AG09319 (cell line): ENCODE measurements around the gene TAF1C.

Experiments
- DNase-seq: peaks from one replicate; pipeline ENCODE4 v3.0.0-alpha.2; 2010; ENCODE audit warnings: low read depth; ENCODE audit errors: extremely low read depth
- CTCF ChIP-seq: IDR thresholded peaks from 2 replicates; pipeline ENCODE4 v1.5.1; 2011; ENCODE audit warnings: low read depth, mild to moderate bottlenecking, inconsistent platforms, low read length, moderate library complexity

The TAF1C gene

GRCh38 chr16:84143784-84144199 lies 43.1 kb downstream of the TAF1C start:
- no peak for DNase-seq
- no peak for TF ChIP-seq CTCF

- no peak for DNase-seq
- TF ChIP-seq CTCF: no peak
Measured at GRCh38 chr16:84143081-84143480, 43.8 kb downstream of the TAF1C start.

DNA sequence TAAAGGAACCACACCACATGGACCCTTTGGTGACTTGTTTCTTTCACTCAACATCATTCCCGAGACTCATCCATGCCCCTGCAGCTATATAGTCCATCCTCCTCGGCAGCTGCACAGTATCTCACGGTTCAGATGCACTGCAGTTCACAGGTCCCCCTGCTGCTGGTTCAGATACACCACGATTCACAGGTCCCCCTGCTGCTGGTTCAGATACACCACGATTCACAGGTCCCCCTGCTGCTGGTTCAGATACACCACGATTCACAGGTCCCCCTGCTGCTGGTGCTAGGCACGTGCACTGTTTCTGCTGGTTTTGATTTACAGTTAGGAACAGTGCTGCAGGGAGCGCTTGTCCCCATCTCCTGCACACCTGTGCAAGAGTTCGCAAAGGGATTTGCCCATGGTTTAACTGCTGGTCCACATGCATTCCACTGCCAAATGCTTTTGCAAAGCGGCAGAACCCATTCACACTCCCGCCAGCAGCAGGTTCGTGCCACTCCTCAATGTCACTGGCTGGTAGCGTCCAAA lies 45.6 kb downstream of the TAF1C start:
- TF ChIP-seq CTCF: no peak
- no peak for DNase-seq

DNA sequence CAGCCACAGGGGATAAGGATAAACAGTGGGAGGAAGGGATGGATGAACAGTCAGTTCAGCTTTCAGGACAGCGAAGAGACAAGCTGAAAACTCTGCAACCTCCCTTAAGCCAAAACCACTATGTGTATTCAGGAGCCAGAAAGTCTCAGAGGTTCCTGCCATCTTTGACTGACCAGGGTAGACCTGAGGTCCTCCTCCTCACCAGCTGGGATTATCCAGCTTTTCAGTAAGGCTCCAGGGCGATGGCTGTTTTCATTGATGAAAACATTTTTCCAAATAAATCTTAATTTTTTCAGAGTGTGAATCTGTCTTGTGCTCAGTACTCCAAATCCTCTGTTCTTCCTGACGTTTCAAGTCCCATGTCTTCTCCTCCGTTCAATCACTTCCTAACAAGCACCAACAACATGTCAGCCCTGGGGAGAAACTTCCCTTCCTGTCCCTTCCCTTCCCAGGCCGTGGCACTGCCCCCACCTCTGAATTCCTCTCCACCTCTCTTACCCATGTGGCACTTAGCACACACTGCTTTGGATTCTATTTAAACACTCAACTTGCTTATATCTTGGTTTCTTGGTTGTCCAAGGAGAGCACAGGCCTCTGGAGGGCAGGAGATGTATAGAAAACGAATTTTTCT lies 47.1 kb downstream of the TAF1C start:
- no peak for TF ChIP-seq CTCF
- no peak for DNase-seq

DNA sequence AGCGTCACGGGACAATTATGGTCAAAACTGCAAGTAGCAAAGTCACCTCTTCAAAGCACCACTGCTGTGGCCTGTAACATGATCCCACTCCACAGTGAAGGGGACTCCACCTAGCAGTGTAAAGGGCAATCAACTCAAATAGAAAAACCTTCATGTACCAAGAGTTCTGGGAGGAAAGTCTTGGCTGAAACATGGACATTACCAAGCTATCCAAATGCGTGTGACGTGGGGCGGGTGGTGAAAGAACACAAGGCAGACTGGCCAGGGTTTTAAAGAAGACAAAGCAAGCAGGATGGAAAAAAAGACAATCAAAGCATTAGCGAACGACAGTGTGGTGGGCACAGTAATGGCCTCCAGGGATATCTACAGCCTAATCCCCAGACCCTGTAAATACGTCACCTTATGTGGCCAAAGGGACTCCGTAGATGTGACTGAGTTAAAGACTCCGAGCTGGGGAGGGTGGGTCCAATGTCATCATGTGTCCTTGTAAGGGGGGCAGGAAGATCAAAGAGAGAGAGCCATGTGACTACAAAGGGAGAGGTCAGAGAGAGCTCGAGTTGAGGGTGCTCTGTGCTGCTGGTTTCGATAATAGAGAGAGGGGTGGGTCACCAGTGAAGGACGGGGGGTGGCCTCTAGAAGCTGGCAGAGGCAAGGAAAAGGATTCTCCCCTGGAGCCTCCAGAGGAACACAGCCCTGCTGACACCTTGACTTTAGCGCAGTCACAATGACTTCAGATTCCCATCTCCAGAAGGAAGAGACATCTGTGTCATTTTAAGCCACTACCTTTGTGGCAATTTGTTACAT lies 47.8 kb downstream of the TAF1C start:
- no peak for TF ChIP-seq CTCF
- no peak for DNase-seq

- no peak for DNase-seq
- TF ChIP-seq CTCF: no peak
Measured at GRCh38 chr16:84138500-84138823, 48.4 kb downstream of the TAF1C start.

DNA sequence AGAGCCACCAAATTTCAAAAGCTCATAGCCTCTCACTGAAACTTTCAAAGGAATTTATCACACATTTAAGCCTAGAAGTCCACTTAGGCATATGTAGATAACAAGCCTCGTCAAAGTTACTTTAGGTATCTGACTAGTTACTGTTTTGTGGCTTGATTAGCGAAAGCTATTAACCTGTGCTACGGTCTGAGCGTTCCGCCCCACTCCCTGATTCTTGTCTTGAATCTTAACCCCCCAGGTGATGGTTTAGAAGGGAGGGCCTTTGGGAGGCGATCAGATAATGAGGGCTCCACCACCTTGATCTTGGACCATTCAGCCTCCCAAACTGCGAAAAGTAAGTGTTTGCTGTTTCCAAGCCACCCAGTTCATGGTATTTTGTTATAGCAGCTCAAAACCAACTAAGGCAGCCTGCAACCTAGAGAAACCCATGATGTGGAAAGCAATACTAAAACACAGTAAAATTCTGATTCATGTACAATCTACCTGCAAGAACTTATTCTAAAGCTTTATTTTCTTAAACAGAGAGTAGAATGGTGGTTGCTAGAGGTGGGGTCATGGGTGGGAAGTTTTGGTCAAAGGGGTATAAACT lies 49.0 kb downstream of the TAF1C start:
- no peak for TF ChIP-seq CTCF
- no peak for DNase-seq
